ENCODE results near the gene FAM3D.
A peak's percentile ranks its signal among the peaks of the same experiment; 100 is the strongest.

FAM3D gene

GRCh38 chr3:58652624-58653023 lies 13.9 kb downstream of the FAM3D start:
- DNase-seq, result no peak

DNA sequence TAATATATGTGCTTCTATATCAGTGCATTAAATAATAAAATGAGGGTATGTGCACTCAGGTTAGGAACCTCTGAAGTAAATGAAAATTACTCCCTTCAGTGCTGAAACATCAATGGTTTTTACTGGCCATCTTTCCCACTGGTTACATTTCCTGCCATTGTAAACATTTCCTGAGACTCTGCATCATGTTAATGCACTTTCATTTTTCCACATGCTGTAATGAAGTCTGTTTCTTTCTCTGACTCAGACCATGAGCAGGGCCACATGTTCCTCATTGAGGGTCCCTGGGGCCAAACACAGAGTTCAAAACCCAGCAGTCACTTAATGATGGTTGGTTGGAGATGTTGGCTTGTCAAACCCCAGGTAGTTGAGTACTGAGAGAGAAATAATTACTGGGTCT lies 15.3 kb downstream of the FAM3D start:
- DNase-seq, result no peak

DNA sequence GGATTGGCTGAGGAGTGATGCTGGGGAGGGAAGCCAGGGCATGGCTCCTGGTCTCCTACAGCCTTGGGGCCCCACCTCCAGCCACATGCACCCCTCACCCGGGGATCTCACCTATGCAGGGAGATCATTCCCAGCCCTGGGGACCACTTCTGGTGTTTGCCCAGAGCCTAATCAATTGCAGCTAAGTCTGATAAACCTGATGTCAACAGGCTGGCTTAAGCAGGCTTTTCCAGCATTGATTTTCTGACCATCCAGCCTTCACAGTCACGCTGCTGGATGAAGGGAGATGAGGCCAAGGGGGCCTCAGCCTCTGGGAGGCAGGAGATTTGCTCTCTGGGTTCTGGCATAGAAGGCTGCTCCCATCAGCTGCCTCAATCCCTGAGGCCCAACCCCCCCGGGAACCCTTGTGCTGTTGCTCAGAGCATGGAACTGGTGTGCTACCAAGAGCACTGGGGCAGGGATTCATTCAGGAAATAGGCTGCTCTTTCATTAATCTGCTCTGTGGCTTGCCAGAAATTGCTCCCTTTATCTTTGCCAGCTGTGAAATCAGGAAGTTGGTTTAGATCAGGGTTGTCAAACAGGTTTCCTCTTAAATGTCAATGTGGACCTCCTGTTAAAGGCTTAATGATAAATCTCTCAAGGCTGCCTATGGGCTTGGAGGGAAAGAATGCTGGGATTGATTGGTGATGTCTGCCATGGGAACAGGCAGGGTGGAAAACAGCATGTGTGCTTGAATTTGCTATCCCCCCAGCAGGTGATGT lies 19.0 kb downstream of the FAM3D start:
- DNase-seq, result peak; percentile 69

- no peak for DNase-seq
These were observed 20.1 kb downstream of the FAM3D start for GRCh38 chr3:58646503-58646902.

- no peak for DNase-seq
These were observed 20.8 kb downstream of the FAM3D start for GRCh38 chr3:58645726-58646125.

DNA sequence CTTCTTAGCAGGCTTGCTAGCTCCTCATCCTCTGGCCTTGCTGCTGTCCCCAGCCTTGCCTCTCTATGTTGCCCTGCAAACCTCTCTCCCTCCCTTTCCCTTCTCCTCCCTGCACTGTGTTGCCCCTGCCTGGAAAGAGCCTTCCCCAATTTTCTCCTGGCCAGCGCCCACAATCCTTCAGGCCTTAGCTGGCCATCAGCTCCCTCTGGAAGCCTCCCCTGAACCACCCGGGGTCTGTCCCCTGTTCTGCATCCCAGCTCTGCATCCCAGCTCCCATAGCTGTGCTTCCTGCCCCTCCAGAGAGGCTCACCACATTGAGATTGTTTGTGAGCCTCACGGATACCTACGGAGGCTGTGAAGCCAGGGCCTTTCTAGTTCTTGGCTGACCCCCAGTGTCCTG lies 23.7 kb downstream of the FAM3D start:
- DNase-seq, result no peak

DNA sequence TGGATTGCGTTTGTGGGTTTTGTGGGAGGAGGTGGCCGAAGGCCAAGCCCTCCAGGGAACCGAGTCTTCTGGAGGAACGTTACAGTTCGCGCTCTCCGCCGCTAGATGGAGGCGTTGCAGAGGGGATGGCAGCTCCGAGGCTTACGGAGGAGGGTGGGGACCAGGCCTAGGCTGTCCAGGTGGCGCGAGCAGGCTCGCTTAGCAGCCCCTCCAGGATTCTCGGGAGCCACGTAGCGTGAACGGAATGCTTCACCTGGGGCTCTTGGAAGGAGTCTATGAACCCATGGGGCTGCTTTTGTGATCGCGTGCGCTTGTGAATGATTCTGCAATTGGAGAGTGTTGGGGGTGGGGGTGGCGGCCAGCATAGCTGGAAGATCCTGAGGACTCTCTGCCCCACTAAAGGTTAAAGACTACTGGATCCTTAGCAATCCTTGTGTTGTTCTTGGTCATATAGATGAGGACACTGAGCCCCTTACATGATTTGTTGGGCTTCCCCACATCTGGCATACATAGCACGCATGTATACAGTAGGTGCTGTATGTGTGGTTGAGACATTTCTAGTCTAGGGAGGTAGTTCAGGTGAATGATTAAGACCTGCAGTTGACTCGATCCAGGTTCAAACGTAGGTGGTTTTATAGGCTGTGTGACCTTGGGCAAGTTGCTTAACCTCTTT lies 25.7 kb downstream of the FAM3D start:
- DNase-seq, result peak; percentile 70

DNA sequence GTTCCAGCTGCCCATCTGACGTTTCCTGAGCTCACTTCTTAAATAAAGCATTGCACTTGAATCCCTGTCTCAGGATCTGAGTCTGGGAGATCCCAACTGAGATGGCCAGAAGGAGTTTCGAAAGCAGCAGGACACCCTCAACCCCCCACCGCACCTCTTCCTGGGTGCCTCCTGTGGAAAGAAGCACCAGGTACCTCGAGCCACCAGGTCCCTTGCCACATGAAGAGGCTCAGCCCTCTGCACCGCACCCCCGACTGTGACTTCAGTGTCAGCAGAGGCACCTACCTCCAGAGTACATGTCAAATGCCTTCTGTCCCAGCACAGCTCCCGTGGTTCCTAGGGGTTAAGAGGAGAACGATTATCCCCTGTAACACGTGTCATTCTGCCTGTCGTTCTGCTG lies 26.7 kb downstream of the FAM3D start:
- DNase-seq, result no peak

DNA sequence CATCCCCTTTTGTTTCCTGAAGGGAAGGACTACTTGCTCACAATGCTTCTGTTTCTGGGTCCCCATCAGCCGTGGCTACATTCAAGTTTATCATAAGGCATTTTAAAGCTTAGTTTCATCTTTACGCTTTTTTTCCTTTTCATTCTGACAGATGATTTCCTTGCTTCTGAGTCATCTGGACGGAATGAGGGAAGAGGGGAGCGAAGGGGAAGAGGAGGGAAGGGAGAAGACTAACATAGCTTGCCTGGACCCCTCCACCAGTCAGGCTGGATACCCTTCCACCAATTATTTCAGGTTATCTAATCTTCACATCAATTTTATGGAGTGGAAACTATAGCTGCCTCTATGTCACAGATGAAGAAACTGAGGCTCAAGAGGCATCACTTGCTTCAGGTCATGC lies 27.6 kb downstream of the FAM3D start:
- DNase-seq, result no peak

DNA sequence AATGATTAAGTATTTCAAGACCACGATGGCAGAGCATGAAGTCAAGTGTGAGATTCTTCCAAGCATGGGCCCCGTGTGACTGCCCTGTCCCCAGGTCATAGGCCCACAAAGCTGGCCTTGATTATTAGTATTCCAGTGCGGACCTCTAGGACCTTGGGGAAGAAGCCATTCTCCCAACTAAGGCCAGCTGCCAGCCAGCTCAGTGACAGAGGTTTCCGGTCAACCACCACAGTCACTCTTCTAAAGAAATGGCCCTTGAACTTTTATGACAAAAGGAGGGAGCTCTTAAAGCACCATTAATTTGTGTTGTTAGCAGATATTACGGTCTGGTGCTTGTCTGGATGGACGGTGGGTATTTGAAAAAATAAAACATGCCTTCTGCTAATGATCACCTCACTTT lies 28.0 kb downstream of the FAM3D start:
- no peak for DNase-seq

DNA sequence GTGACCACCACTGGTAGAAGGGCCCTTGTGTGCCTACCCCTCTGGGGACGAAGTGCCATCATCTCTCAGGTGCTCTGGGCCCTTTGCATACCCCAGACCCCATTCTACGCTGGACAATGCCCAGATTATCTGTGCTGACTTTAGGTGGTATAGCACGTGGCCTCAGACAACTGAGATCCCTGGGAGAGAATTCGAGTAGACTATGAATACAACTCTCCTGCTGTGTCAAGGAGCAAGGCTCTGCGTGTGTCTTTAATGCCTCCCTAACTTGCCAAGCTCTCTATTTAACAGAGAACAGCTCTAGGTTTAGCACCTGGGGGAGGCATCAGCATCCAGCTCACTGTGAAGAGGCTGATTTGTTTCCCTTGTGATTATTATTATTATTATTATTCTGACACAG lies 29.1 kb downstream of the FAM3D start:
- DNase-seq, result no peak

GRCh38 chr3:58635371-58636285 lies 30.9 kb downstream of the FAM3D start:
- no peak for DNase-seq

- no peak for DNase-seq
These were observed 33.3 kb downstream of the FAM3D start for GRCh38 chr3:58633157-58633865.

- no peak for DNase-seq
These were observed 34.8 kb downstream of the FAM3D start for GRCh38 chr3:58631742-58632141.

GRCh38 chr3:58630710-58631092 lies 35.9 kb downstream of the FAM3D start:
- DNase-seq, result no peak

GRCh38 chr3:58630076-58630709 lies 36.4 kb downstream of the FAM3D start:
- DNase-seq, result peak; percentile 41

DNA sequence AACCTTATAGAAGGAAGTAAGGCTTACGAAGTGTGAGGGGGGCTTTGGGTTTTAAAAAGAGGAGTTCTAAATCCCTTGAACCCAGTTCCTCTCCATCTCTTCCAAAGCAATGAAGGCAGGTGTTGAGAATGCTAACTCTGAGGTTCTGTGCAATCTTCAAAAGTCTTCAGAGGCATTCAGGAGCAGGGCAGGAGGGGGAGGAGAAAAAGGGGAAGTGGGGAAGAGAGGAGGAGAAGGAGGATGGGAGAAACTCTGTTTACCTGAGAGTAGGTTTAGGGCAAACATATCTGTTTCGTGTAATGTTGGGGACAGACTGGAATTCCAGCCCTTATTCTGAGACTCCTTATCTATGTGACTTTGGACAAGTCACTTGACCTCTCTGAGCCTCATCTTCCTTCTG lies 36.9 kb downstream of the FAM3D start:
- no peak for DNase-seq

GRCh38 chr3:58628823-58629562 lies 37.6 kb downstream of the FAM3D start:
- no peak for DNase-seq

- DNase-seq, result no peak
These were observed 38.6 kb downstream of the FAM3D start for GRCh38 chr3:58627941-58628340.

- no peak for DNase-seq
These were observed 39.0 kb downstream of the FAM3D start for GRCh38 chr3:58627570-58627885.

- DNase-seq, result no peak
These were observed 39.6 kb downstream of the FAM3D start for GRCh38 chr3:58626841-58627569.

Data from DMS53 (cell line).